Gastroesophageal sphincter (tissue), 3 donors: ENCODE data around the gene CSRNP3.

Experiments
- EP300 ChIP-seq: sonication (generic); formaldehyde crosslinking; IDR thresholded peaks from one replicate; pipeline ENCODE4 v1.6.1; 2017; ENCODE audit warnings: antibody characterized with exemption, mild to moderate bottlenecking
- POLR2A ChIP-seq, 2 donors: fragments of 450-650 bp; IDR thresholded peaks; one replicate each; pipeline ENCODE4 v1.6.1; 2017; ENCODE audit warnings: antibody characterized with exemption in 2 of 2, mild to moderate bottlenecking in 2 of 2, moderate library complexity in 1 of 2
- POLR2AphosphoS5 ChIP-seq: sonication (generic); formaldehyde crosslinking; IDR thresholded peaks from one replicate; pipeline ENCODE4 v1.6.1; 2017; ENCODE audit warnings: antibody characterized with exemption
- TF ChIP-seq, protein P1 (sequence below), 4 experiments: fragments of 200-600 bp in 2 of 4; fragments of 450-650 bp in 2 of 4; sonication (generic) in 1 of 4; IDR thresholded peaks; one replicate each; pipeline ENCODE4 v1.5.1; 2017 to 2019; ENCODE audit warnings: antibody characterized with exemption in 4 of 4, mild to moderate bottlenecking in 2 of 4, moderate library complexity in 2 of 4

- TF ChIP-seq, protein P1, sequence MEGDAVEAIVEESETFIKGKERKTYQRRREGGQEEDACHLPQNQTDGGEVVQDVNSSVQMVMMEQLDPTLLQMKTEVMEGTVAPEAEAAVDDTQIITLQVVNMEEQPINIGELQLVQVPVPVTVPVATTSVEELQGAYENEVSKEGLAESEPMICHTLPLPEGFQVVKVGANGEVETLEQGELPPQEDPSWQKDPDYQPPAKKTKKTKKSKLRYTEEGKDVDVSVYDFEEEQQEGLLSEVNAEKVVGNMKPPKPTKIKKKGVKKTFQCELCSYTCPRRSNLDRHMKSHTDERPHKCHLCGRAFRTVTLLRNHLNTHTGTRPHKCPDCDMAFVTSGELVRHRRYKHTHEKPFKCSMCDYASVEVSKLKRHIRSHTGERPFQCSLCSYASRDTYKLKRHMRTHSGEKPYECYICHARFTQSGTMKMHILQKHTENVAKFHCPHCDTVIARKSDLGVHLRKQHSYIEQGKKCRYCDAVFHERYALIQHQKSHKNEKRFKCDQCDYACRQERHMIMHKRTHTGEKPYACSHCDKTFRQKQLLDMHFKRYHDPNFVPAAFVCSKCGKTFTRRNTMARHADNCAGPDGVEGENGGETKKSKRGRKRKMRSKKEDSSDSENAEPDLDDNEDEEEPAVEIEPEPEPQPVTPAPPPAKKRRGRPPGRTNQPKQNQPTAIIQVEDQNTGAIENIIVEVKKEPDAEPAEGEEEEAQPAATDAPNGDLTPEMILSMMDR (IDR thresholded peaks at IDR 0.05) = no peak
- TF ChIP-seq POLR2AphosphoS5 (no peak), POLR2A (IDR thresholded peaks at IDR 0.05) (no peak), EP300 (no peak)
These were observed 49.1 kb downstream of the CSRNP3 start for GRCh38 chr2:165518611-165519010.
